COLO668 (cell line): ENCODE results near the gene NTN4.
"Not testable (repeated sequence)": the region's sequence is repeated elsewhere in the genome, so short reads cannot be mapped to it uniquely, and the experiment has no call there.

ENCODE experiments used
- DNase-seq: peaks from one replicate; lab custom pipeline; 2025; ENCODE audit not compliant: unreplicated experiment; lab: John Stamatoyannopoulos, UW

The NTN4 gene

GRCh38 chr12:95756362-95756761 is 34.2 kb downstream of the NTN4 start:
- DNase-seq, result no peak

- DNase-seq, result no peak
Measured at GRCh38 chr12:95755261-95755865, 35.2 kb downstream of the NTN4 start.

GRCh38 chr12:95746062-95746461 is 44.5 kb downstream of the NTN4 start:
- not testable (repeated sequence) for DNase-seq

- DNase-seq, result no peak
Measured at GRCh38 chr12:95742586-95742985, 48.0 kb downstream of the NTN4 start.

- no peak for DNase-seq
Measured at GRCh38 chr12:95741635-95742034, 48.9 kb downstream of the NTN4 start.

GRCh38 chr12:95740751-95741150 is 49.8 kb downstream of the NTN4 start:
- no peak for DNase-seq

GRCh38 chr12:95739561-95740313 is 50.8 kb downstream of the NTN4 start:
- DNase-seq, result no peak

GRCh38 chr12:95738024-95738611 is 52.4 kb downstream of the NTN4 start:
- no peak for DNase-seq

- no peak for DNase-seq
Measured at GRCh38 chr12:95736631-95737030, 53.9 kb downstream of the NTN4 start.

- not testable (repeated sequence) for DNase-seq
Measured at GRCh38 chr12:95735728-95736127, 54.8 kb downstream of the NTN4 start.

GRCh38 chr12:95733141-95733825 is 57.3 kb downstream of the NTN4 start:
- DNase-seq, result no peak

- no peak for DNase-seq
Measured at GRCh38 chr12:95731519-95731958, 59.0 kb downstream of the NTN4 start.

- DNase-seq, result no peak
Measured at GRCh38 chr12:95730457-95730856, 60.1 kb downstream of the NTN4 start.

- DNase-seq, result no peak
Measured at GRCh38 chr12:95726903-95727302, 63.7 kb downstream of the NTN4 start.

GRCh38 chr12:95724767-95725166 is 65.8 kb downstream of the NTN4 start:
- no peak for DNase-seq

GRCh38 chr12:95723693-95724384 is 66.7 kb downstream of the NTN4 start:
- no peak for DNase-seq

GRCh38 chr12:95721320-95721719 is 69.2 kb downstream of the NTN4 start:
- no peak for DNase-seq

GRCh38 chr12:95720146-95720545 is 70.4 kb downstream of the NTN4 start:
- no peak for DNase-seq

GRCh38 chr12:95718772-95719171 is 71.8 kb downstream of the NTN4 start:
- DNase-seq, result no peak

GRCh38 chr12:95718006-95718431 is 72.5 kb downstream of the NTN4 start:
- no peak for DNase-seq

GRCh38 chr12:95717316-95717928 is 73.1 kb downstream of the NTN4 start:
- no peak for DNase-seq
